Measurements from ENCODE around the gene VAMP2.

Gene VAMP2

GRCh38 chr17:8116776-8117175, 46.0 kb downstream of the VAMP2 start:
- no peaks in the 10 kb centered on the region for H3K9me3 ChIP-seq (ENCODE audit: insufficient read depth, low read length)
- H3K27me3 ChIP-seq (ENCODE audit: low read length): no peaks in the 10 kb centered on the region
- TF ChIP-seq CTCF (IDR thresholded peaks at IDR 0.05; ENCODE audit: insufficient read depth, low read length, poor library complexity, severe bottlenecking): no peak
- TF ChIP-seq EZH2phosphoT487 (conservative IDR thresholded peaks at IDR 0.05; ENCODE audit: low read length): no peak
- no peak overlapping the region for H3K27ac ChIP-seq (ENCODE audit: low read depth, low read length)
- H3F3A ChIP-seq (ENCODE audit: insufficient read depth): peaks cover 24% of the 10 kb centered on the region
- H3K79me2 ChIP-seq (ENCODE audit: insufficient read depth, low read length): no peaks in the 10 kb centered on the region
- no peaks in the 10 kb centered on the region for H3K36me3 ChIP-seq (ENCODE audit: low read length)
- no peaks in the 10 kb centered on the region for H3K9me2 ChIP-seq (replicated peaks; ENCODE audit: insufficient read depth, low read length)
- H2AFZ ChIP-seq (ENCODE audit: low read depth, low read length, severe bottlenecking): no peak overlapping the region
- no peak overlapping the region for H3K4me2 ChIP-seq (ENCODE audit: low read depth, low read length, poor library complexity, severe bottlenecking)
- no peaks in the 10 kb centered on the region for H4K20me1 ChIP-seq (ENCODE audit: low read depth, low read length)
- H3K9ac ChIP-seq (ENCODE audit: low read length): no peak overlapping the region
- H3K4me3 ChIP-seq (ENCODE audit: insufficient read depth, low read length, poor library complexity, severe bottlenecking): no peak overlapping the region

- Histone ChIP-seq H3K9me2 (replicated peaks; ENCODE audit: insufficient read depth, low read length) (no peaks in the 10 kb centered on the region), H3K4me3 (ENCODE audit: insufficient read depth, low read length, poor library complexity, severe bottlenecking) (no peak overlapping the region), H2AFZ (ENCODE audit: low read depth, low read length, severe bottlenecking) (no peak overlapping the region), H3K36me3 (ENCODE audit: low read length) (no peaks in the 10 kb centered on the region), H3K4me2 (ENCODE audit: low read depth, low read length, poor library complexity, severe bottlenecking) (no peak overlapping the region), H3F3A (ENCODE audit: insufficient read depth) (no peaks in the 10 kb centered on the region), H4K20me1 (ENCODE audit: low read depth, low read length) (no peaks in the 10 kb centered on the region), H3K79me2 (ENCODE audit: insufficient read depth, low read length) (no peaks in the 10 kb centered on the region), H3K27me3 (ENCODE audit: low read length) (no peaks in the 10 kb centered on the region), H3K27ac (ENCODE audit: low read depth, low read length) (no peak overlapping the region), H3K9ac (ENCODE audit: low read length) (no peak overlapping the region), H3K9me3 (ENCODE audit: insufficient read depth, low read length) (no peaks in the 10 kb centered on the region)
- TF ChIP-seq CTCF (IDR thresholded peaks at IDR 0.05; ENCODE audit: insufficient read depth, low read length, poor library complexity, severe bottlenecking): no peak
- no peak for TF ChIP-seq EZH2phosphoT487 (conservative IDR thresholded peaks at IDR 0.05; ENCODE audit: low read length)
Observed at GRCh38 chr17:8110907-8111306, 51.8 kb downstream of the VAMP2 start.

- Histone ChIP-seq H2AFZ (ENCODE audit: low read depth, low read length, severe bottlenecking) (no peak overlapping the region), H3K79me2 (ENCODE audit: insufficient read depth, low read length) (no peaks in the 10 kb centered on the region), H3K4me2 (ENCODE audit: low read depth, low read length, poor library complexity, severe bottlenecking) (no peak overlapping the region), H3K9me3 (ENCODE audit: insufficient read depth, low read length) (no peaks in the 10 kb centered on the region), H3K27me3 (ENCODE audit: low read length) (no peaks in the 10 kb centered on the region), H4K20me1 (ENCODE audit: low read depth, low read length) (no peaks in the 10 kb centered on the region), H3K9ac (ENCODE audit: low read length) (no peak overlapping the region), H3K27ac (ENCODE audit: low read depth, low read length) (no peak overlapping the region), H3K36me3 (ENCODE audit: low read length) (no peaks in the 10 kb centered on the region), H3K9me2 (replicated peaks; ENCODE audit: insufficient read depth, low read length) (no peaks in the 10 kb centered on the region), H3F3A (ENCODE audit: insufficient read depth) (no peaks in the 10 kb centered on the region), H3K4me3 (ENCODE audit: insufficient read depth, low read length, poor library complexity, severe bottlenecking) (no peak overlapping the region)
- no peak for TF ChIP-seq EZH2phosphoT487 (conservative IDR thresholded peaks at IDR 0.05; ENCODE audit: low read length)
- TF ChIP-seq CTCF (IDR thresholded peaks at IDR 0.05; ENCODE audit: insufficient read depth, low read length, poor library complexity, severe bottlenecking): no peak
Observed at GRCh38 chr17:8110456-8110804, 52.3 kb downstream of the VAMP2 start.
